Measurements from ENCODE around the gene AMPD3. TPM values are rescaled to one million over a fixed set of nuclear protein-coding genes. Genes with fewer than 3 reads are reported as not detected.

The AMPD3 gene
- total and polyA plus RNA-seq, 12 donors, result 0.59 to 8.7 (median 2.4) TPM

GRCh38 chr11:10415817-10416392 is 39.2 kb upstream of the AMPD3 start:
- H3K36me3 ChIP-seq, result no peaks in the 10 kb centered on the region
- no peak for ATAC-seq
- no peaks in the 10 kb centered on the region for H3K9me3 ChIP-seq
- intact Hi-C loops (cut with DNase I), result no loop called here
- H3K27me3 ChIP-seq, result no peaks in the 10 kb centered on the region
- 91 to 93% methylated on average over 7 of the region's 7 CpGs for WGBS, 2 donors
- H3K4me1 ChIP-seq, result peaks cover 0 to 27% (median 4%) of the 10 kb centered on the region in 9 donors
- no peak for DNase-seq
- TF ChIP-seq CTCF (IDR thresholded peaks at IDR 0.05), result no peak
- H3K4me3 ChIP-seq, result no peak overlapping the region
- H3K27ac ChIP-seq, result peak overlapping the region in 1 of 10 donors; percentile 77

- ATAC-seq, result no peak
- no peak for DNase-seq
- H3K36me3 ChIP-seq, result no peaks in the 10 kb centered on the region
- peaks cover 0 to 18% (median 4%) of the 10 kb centered on the region in 11 donors for H3K9me3 ChIP-seq
- 53 to 64% methylated on average over 6 of the region's 6 CpGs for WGBS, 2 donors
- no peak overlapping the region for H3K4me3 ChIP-seq
- no peak overlapping the region for H3K27ac ChIP-seq
- no peaks in the 10 kb centered on the region for H3K27me3 ChIP-seq
- intact Hi-C loops (cut with DNase I), result no loop called here
- peaks cover 0 to 27% (median 4%) of the 10 kb centered on the region in 9 donors for H3K4me1 ChIP-seq
- no peak for TF ChIP-seq CTCF (IDR thresholded peaks at IDR 0.05)
Measured at GRCh38 chr11:10418259-10418949, 36.7 kb upstream of the AMPD3 start.

GRCh38 chr11:10418950-10419310 is 36.1 kb upstream of the AMPD3 start:
- Histone ChIP-seq H3K9me3 (peaks cover 0 to 23% (median 4%) of the 10 kb centered on the region in 11 donors), H3K27me3 (no peaks in the 10 kb centered on the region), H3K36me3 (no peaks in the 10 kb centered on the region), H3K27ac (no peak overlapping the region), H3K4me1 (peaks cover 0 to 21% (median 4%) of the 10 kb centered on the region in 9 donors), H3K4me3 (no peak overlapping the region)
- TF ChIP-seq CTCF (IDR thresholded peaks at IDR 0.05), result no peak
- intact Hi-C loops (cut with DNase I), result no loop called here
- 50% methylated on average over 3 of the region's 3 CpGs for WGBS, 2 donors
- no peak for ATAC-seq
- DNase-seq, result no peak

- DNase-seq (no peak), ATAC-seq (no peak)
- Histone ChIP-seq H3K27me3 (peaks cover 0 to 20% (median 5%) of the 10 kb centered on the region in 7 donors), H3K9me3 (peaks cover 0 to 22% (median 2%) of the 10 kb centered on the region in 11 donors), H3K4me3 (no peak overlapping the region), H3K4me1 (no peaks in the 10 kb centered on the region), H3K36me3 (no peaks in the 10 kb centered on the region), H3K27ac (no peak overlapping the region)
- intact Hi-C loops (cut with DNase I), result no loop called here
- TF ChIP-seq CTCF (IDR thresholded peaks at IDR 0.05), result no peak
- WGBS, 2 donors, result 83 to 84% methylated on average over 3 of the region's 3 CpGs
Measured at GRCh38 chr11:10426475-10426874, 28.6 kb upstream of the AMPD3 start.
